Activated T-helper 9 cell treated with anti-CD3 and anti-CD28 coated beads, Interleukin-2, amount 50 U/mL, for 16 hours (primary cell): ENCODE data around the gene U2AF1L4.
A peak's percentile ranks its signal among the peaks of the same experiment; 100 is the strongest.

Experiments
- DNase-seq: peaks from one replicate; pipeline ENCODE4 v3.0.0-alpha.2; 2020; ENCODE audit warnings: low read depth

Gene U2AF1L4

GRCh38 chr19:35712567-35713505 is 32.4 kb downstream of the U2AF1L4 start:
- peak; percentile 42 for DNase-seq

DNA sequence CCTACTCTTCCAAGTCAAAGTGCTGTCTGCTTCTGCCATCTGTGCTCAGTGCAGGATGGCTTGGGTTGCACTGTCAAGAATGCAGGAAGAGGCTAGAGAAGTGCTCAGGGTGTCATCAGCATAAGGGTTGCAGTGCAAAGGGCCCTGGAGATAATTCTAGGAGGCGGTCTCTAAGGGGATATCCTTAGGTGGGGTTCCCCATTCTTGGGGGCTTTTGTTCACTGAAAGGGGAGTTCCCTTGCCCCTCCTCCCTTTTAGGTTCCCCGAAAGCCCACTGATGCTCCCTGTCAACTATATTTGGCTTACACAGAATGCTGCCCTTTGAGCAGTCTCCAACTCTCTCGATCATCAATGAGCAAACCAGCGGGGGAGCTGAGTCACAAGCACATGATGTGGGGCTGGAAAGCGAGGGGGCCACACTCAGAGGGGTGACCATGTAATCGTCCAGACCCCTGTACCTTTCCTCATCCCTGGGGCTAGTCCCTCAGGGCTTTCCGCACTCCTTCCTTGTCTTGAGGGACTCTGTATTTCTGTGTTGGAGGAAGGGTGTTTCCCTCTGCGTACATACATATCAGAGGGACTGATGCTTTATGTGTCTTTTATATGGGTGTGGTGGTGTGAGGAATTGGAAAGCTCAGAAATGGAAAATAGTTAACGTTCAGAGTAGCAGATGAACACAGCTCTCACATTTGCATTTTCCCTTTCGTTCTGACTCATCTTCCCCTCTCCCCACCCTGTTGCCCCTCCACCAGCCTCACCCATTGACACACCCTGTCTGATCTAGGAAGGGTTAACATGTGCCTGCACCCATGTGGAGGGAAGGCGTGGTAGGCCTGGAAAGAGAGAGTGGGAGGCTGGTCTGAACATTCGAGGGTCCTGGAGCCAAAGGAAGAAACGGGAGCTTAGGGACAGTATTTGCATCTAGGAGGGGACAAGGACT is 34.2 kb downstream of the U2AF1L4 start:
- peak; percentile 41 for DNase-seq

DNA sequence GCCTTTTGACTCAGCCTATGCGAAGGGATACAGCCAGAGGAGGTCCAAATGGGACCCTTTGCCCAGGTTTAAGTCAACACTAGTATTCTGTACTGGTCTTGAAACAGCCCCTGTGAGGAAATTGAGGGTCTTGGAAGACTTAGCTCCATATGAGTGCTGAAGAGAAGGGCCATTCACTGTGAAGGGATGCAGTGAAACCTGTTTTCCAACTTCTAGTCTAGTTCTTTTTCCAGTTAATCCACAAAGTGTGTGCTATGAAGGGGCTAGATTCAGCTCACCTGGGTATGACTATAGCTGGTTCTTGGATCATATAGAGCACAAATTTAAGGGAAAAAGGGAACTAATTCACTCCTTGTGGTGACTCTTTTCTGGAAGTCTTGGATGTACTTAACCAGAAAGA is 36.8 kb downstream of the U2AF1L4 start:
- no peak for DNase-seq

DNA sequence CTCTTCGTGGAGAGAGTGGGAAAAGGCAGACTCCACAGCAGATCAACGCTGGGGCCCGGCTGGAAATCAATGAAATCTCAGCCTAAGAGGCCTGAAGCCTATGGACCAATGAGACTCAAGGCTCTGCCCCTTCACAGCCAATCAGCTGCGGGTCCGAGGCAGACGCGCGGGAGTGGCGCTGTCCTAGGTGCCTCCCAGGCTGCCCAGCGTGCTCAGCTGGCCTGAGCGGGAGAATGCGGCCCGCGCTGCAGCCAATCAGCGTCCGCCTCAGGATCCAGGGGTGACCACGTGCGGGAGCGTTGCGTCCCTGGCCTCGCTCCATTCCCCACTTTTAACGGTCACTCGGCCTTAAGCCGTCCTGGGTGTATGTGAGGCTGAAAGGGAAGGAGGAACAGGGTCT is 41.0 kb downstream of the U2AF1L4 start, which contains the start of gene ZBTB32:
ZBTB32 (plus strand) TSS at position 341 of the 400 bp plus-strand sequence. CDS start 10,069 bp downstream, outside the sequence.
- DNase-seq = no peak

GRCh38 chr19:35703343-35703742 is 41.9 kb downstream of the U2AF1L4 start:
- DNase-seq = no peak

- DNase-seq = peak; percentile 88
These were observed 42.8 kb downstream of the U2AF1L4 start for GRCh38 chr19:35702223-35703012.

DNA sequence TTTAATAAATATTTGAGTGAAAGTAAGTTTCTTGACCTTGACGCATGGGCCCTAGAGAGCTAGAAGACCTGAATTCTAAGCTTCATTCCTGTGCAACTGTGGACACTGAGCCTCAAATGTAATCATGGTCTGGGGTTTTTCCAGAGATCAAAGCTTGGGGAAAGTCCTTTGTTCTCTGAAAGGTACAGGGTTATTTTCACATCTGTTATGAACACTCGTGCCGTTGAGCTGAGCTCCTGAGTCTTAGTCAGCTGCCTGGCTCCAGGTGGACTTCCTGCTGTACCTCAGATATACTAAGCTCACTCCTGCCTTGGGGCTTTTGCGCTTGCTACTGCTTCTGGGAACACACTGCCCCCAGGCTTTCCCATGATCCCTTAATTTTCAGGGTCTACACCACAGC is 48.4 kb downstream of the U2AF1L4 start:
- DNase-seq = no peak

GRCh38 chr19:35695895-35696422 is 49.3 kb downstream of the U2AF1L4 start:
- no peak for DNase-seq

GRCh38 chr19:35693835-35694599 is 51.2 kb downstream of the U2AF1L4 start:
- peak; percentile 81 for DNase-seq

DNA sequence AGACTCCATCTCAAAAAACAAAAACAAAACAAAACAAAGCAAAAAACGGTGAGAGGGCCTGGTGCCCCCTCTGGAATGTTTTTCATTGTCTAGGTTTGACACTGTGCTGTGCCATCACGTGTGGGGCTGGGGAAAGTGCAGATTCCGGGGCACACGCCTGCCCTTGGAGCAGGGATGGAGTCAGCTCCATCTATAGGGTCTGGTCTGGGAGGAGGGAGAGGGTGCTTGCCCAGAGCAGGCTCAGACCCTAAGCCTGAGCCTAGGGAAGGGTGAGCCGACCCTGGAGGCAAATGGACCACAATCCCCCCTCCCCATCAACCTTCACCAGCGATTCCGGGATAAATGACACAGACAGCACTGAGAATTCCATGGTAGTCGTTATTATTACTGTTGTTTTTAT is 51.8 kb downstream of the U2AF1L4 start:
- DNase-seq = no peak
